Activated CD8-positive, alpha-beta memory T cell treated with anti-CD3 and anti-CD28 coated beads, Interleukin-2, amount 50 U/mL, for 4 hours (primary cell): ENCODE measurements around the gene MED27.

Source experiments
- DNase-seq: peaks from one replicate; pipeline ENCODE4 v3.0.0-alpha.2; 2020

The MED27 gene

DNA sequence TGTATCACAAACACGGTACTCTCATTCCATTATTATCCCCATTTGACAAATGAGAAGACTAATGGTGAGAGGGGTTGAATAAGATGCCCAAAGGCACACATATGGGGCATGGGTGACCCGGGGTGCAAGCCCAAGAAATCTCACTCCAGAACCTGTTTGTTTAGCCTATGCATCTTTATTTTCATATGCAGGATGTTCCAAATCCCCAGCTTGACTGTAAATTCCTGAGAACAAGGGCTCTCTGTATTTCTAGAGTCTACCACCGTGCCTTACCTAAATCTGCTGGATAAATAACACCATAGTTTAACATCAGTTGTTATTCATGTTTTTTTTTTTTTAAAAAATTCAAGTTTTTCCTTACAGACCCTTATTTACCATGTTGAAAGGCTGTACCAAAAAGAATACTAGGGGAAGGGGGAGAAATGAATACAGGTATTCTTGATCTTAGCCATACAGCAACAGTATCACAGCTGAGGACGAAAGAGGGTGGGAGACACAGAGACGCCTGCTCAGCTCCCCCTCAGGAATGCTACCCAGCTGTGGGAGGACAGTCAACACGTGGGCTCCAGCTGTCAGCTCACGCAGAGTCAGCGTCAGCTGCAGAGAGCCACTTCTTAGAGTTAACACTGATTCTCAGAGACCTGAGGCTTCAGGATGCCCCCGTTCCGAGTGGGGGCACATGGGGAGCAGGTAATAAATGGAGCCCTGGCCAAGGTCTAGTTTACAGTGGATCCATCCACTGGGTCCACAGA is 86.6 kb downstream of the MED27 start:
- no peak for DNase-seq

- DNase-seq = no peak
Measured at GRCh38 chr9:131987232-131987631, 92.4 kb downstream of the MED27 start.

DNA sequence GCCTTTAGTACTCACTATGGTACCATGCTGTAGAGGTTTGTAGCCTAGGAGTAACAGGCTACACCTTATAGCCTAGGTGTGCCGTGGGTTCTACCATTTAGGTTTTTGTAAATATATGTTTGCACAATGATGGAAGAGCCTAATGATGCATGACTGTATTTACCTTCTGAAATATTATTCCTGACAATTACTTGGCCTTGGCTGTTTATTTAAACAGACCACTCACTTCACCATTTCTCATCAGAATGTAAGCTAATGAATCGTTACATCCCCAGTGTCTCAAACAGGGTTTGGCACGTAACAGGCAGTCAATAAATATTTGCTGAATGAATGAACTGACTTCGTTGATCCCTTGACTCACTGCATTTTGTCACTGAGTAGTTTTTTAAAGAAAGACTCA is 93.1 kb downstream of the MED27 start:
- DNase-seq = no peak

- DNase-seq = no peak
Measured at GRCh38 chr9:131986089-131986488, 93.6 kb downstream of the MED27 start.

GRCh38 chr9:131984564-131984963 is 95.1 kb downstream of the MED27 start:
- DNase-seq = no peak

DNA sequence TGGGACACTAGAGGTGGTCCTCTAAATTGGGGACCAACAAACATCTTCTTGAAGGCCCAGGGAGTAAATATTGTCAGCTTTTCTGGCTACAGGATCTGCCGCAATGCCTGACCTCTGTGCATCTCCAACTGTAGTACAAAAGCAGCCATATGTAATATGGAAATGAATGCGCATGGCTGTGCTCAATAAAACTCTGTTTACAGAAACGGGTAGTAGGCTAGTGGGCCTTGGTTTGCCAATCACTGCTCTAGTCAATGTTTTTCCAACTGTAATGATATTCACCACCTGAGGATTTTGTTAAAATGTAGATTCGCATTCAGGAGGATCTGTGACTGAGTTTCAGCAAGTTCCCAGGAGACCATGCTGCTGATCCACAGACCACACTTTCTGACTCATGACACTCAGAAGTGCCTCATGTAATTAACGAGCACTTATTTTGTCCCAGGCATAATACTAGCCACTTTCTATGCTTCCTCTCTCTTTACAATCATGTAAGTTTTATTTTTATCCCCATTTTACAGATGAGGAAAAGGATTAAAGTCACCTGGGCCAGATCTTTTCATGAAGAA is 96.9 kb downstream of the MED27 start:
- no peak for DNase-seq

GRCh38 chr9:131982102-131982501 is 97.6 kb downstream of the MED27 start:
- DNase-seq = no peak

GRCh38 chr9:131981116-131981776 is 98.4 kb downstream of the MED27 start:
- no peak for DNase-seq

DNA sequence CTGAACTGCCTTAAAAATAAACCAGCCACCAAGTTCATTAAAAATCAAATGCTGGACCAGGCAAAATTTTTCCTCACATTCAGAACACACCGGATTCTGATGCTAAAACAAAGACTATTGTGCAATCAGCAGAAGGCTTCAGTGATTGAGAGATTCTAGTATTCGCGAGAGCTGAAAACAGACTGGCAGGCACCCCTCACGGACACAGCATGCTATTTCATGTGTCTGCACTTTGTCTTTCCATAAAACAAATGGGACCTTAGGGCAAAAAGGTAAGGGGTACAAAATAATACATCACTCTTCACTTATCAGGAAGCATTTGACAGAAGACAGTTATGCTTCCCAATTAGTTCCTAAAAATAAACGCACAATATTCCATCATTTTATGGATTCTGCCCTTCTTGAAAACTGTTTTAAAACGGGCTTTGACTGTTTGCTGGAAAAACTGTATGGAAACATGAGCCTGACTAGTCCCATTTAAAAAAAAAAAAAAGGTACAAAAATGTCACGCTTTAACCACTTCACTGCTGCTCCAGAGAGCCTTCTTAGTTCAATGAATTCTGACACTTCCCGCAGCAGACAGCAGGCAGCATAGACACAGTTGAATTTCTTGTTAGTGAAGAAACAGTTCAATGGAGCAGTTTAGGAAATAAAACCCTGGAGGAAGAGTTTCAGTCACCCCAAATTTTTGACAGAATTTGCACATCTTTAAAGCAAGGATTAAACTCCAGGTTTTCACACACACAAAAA is 99.2 kb downstream of the MED27 start:
- DNase-seq = no peak

DNA sequence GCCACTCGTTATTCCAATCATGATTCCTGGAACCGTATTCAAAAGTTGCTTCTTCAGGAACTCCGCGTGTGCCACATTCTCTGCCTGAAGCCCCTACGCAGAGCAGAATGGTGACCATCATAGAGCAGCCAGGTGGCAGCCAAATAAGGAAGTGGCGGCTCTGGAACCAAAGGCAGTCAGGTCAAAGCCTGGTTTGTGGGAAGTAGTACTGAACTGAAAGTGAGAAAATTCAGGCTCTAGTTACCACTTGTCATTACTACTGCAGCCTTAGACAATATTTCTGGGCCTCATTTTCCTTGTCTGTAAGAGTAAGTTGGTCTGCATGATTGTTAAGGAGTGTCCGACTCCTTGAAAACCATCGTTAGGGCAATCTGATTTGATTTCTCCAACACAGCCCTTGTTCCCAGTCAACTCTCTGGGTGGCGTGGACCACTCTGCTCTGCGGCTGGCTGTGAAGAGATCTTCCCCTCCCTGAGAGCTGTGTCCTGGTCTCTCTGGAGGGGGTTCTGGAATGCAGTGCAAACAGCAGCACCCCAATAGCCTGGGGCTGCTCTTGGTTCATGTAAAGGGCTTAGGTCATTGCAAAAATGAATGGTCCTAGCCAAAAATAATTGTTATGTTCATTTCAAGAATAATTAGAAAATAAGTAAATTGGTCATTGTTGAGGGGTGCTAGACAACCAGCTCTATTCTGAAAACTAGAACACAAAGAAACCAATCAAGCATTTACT is 102.4 kb downstream of the MED27 start:
- DNase-seq = no peak

DNA sequence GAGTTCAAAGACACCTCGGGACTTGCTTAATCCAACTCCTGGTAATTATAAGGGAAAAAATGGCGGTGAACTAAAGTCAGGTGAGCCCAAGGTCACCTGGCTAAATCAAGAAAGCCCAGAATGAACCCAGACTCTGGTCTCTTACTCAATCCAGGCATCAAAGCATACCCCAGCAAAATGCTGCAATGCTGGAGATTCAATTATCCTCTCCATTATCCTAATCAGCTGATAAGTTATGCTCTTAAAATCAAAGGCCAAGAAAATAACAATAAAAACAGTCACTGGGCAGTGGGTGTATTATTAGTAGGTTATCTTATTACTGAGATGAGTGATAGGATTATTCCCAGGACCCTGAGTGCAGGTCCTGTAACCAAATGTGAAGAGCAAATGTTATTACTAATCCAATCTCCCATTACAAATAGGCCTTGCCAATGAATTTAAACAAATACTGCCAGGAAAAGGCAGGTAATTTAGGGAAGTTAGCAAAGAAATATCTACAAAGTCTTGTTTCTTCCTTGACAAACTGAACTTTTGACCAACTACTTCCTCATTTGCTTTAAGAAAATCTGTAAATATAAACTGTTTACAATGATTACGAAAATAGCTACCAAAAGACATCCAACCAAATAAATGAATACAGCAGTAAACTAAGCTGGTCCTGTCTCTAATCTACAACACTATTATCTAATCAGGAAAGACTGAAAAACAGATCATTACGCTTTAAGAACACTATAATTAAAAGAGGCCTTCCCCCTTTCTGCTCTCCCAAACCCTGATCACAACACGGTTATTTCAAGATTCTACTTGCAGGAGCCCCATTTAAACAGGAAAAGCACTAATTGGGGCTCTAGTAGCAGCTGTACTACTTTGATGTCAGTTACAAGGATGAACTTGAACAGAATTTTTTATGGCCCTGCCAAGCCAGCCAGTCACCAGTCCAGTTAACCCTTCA is 103.2 kb downstream of the MED27 start:
- no peak for DNase-seq

DNA sequence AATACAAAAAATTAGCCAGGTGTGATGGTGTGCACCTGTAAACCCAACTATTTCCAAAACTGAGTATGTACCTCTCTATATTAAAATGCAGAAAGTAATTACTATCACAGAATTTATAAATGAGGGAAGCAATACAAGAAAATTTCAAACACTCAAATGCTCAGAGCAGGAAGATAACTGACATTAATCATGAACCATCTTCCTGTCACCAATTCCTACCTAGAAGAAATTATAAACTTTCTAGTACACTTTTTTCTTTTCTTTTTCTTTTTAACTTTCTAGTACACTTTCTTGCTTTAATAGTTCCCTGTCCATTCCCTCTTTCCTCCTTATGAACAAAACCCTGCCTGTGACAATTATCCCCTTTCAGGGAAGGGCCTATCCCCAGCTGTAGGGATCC is 106.8 kb downstream of the MED27 start:
- no peak for DNase-seq

DNA sequence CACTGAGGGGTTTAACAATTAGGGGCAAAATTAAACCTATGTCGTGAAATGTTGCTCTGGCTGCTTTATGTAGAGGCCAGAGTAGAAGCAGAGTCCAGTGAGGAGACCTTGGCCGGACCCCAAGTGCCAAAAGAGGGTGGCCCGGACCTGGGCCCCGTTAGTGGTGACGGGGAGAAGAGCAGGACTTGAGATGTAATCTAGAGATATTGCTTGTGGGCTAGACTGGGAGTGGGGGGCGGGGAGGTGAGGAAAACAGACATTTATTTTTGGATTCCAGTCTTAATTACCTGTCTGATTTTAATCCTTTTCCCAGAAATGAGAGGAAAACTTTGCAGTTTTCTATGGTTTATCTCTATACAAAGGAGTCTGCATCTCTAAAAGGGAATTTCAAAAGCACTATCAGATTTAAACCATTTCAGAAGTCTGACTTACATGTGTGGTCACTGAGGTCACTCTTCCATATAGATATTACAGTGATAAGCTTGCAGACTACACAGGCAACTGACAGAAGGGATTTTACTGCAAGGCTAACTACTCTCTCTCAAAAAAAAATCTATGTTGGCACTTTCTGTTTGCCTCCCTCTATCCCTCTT is 108.1 kb downstream of the MED27 start:
- no peak for DNase-seq

DNA sequence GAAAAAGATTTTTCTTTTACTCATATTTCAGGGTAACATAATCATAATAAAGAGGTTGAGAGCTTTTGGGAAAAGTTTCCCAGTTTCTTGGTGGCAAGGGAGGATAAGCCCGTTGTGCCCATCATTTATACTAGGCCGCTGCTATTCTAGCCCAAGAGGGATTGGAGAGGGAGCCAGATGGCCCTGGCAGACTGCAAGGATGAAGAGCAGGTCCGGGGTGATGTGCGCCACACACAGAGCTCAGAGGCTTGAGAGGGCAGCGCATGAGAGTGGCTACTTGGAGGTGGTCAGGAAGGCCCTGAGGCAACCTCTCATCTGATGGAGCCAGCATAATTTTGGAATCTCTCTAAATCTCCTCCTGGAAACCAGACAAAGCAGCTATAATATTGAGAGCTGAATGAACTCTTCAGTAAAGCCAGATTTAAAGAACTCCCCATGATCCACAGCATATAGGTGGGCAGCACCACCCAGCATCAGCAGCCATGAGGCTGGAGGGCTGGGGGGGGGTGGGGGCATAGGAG is 110.1 kb downstream of the MED27 start:
- DNase-seq = no peak

DNA sequence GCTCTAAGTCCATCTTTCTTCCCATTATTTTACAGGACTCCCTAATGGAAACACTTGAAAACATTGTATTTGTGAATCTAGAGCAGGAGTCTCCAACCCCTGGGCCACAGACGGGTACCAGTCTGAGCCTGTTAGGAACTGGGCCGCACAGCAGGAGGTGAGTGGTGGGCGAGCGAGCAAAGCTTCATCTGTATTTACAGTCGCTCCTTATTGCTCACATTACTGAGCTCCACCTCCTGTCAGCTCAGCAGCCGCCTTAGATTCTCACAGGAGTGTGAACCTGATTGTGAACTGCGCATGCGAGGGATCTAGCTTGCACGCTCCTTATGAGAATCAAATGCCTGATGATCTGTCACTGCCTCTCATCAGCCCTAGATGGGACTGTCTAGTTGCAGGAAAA is 111.0 kb downstream of the MED27 start:
- no peak for DNase-seq

- no peak for DNase-seq
Measured at GRCh38 chr9:131965841-131966240, 113.8 kb downstream of the MED27 start.

DNA sequence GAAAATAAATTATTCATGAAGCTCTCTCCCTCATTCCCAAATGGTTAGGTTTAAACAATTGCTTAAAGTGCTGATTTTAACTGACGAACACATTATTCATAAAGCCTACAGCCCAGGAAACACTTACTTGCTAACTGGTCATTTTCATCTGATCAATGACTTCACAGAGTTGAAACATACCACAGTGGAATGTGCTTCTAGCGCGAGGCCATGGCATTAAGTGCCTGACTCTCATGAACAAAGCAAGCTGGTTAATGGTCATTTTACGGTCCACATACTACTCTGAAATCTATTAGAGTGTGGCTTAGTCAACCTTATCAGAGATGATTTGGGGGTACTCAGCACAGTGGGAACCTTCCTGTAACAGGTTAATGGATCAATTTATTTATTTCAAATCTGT is 114.6 kb downstream of the MED27 start:
- DNase-seq = no peak

DNA sequence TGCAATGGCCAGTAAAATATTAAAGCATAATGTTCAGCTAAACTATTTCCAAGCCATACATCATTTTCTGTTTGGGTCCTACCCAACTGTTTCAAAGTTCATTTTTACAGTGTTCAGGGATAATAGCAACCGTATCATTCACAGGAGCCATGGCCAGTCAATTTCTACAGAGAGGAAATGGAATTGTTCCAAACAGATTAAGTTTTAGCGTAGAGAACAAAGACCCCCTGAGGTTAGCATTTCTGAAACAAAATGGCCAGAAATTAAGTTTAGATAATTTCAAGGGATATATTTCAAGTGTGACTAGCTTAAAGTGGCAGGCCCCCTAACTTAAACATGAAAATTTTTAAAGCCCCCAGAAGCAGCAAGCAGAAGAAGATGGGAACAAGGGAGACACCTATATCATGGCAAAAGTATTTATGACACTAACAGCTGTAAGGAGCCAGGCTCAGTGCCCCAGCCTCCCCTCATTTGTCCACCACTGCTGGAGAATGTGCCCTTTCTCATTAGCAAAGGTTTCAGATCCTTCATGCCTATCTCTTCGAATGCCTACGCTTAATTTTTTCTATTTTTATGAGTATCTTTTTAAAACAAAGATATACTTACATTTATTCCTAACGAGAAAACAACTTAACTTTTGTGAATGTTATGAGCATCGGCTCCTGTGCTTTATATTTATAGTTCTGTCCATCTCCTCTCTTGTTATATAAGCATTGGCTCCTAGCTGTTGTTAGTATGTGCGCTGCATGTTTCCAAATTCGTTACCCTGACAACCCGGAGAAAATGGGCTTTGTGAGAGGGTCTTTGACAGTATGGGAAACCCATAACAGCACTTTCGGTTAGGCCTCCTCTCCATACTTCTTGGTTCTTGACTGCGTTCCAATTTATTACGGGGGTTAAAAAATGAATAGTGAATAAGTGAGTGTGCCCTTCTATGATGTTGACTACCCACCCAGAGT is 116.3 kb downstream of the MED27 start:
- DNase-seq = no peak

- DNase-seq = no peak
Measured at GRCh38 chr9:131961496-131961880, 118.2 kb downstream of the MED27 start.
